GM23338 (cell line): ENCODE measurements around the gene STXBP3. TPM values are rescaled to one million over a fixed set of nuclear protein-coding genes. Genes with fewer than 3 reads are reported as not detected.

Source experiments
- ATAC-seq: fragments of 200-7000 bp; cut with Tn5 transposase; 3 replicates; pipeline ENCODE4 v1.9.1; 2020
- DNase-seq: peaks from one replicate; pipeline ENCODE4 v3.0.0-alpha.2; 2015; ENCODE audit warnings: low spot score
- H2AFZ ChIP-seq: fragments of 200-600 bp; sonication (generic); 2 replicates; pipeline ENCODE4 v1.8.0; 2016; ENCODE audit warnings: antibody characterized with exemption, mild to moderate bottlenecking, moderate library complexity
- H3F3A ChIP-seq: fragments of 200-600 bp; sonication (generic); replicated peaks from 2 replicates; pipeline ENCODE4 v1.8.0; 2017; ENCODE audit warnings: antibody characterized with exemption, mixed run types, low read depth
- H3K27ac ChIP-seq: fragments of 200-600 bp; sonication (generic); 2 replicates; pipeline ENCODE4 v1.6.1; 2016; ENCODE audit warnings: low read depth
- H3K27me3 ChIP-seq: fragments of 200-600 bp; sonication (generic); 2 replicates; pipeline ENCODE4 v1.8.0; 2016; ENCODE audit warnings: mild to moderate bottlenecking, mixed run types, moderate library complexity; ENCODE audit not compliant: insufficient read depth
- H3K36me3 ChIP-seq: fragments of 200-600 bp; sonication (generic); 2 replicates; pipeline ENCODE4 v1.8.0; 2016; ENCODE audit warnings: mild to moderate bottlenecking; ENCODE audit not compliant: insufficient read depth
- H3K4me1 ChIP-seq: fragments of 200-600 bp; sonication (generic); 2 replicates; pipeline ENCODE4 v1.8.0; 2016; ENCODE audit warnings: mild to moderate bottlenecking, moderate library complexity; ENCODE audit not compliant: insufficient read depth
- H3K4me2 ChIP-seq: fragments of 200-600 bp; sonication (generic); 2 replicates; pipeline ENCODE4 v1.7.1; 2017; ENCODE audit warnings: mixed run types
- H3K4me3 ChIP-seq: fragments of 200-600 bp; sonication (generic); 2 replicates; pipeline ENCODE4 v1.6.1; 2016; ENCODE audit warnings: mixed run types
- H3K79me2 ChIP-seq: fragments of 200-600 bp; sonication (generic); replicated peaks from 2 replicates; pipeline ENCODE4 v1.8.0; 2017; ENCODE audit warnings: mild to moderate bottlenecking; ENCODE audit not compliant: insufficient read depth
- H3K9me2 ChIP-seq: fragments of 200-600 bp; sonication (generic); 2 replicates; pipeline ENCODE4 v1.8.0; 2017; ENCODE audit not compliant: insufficient read depth
- H4K20me1 ChIP-seq: fragments of 200-600 bp; sonication (generic); replicated peaks from 2 replicates; pipeline ENCODE4 v1.8.0; 2017; ENCODE audit warnings: mild to moderate bottlenecking; ENCODE audit not compliant: insufficient read depth
- H3K27ac Mint-ChIP-seq: 2 replicates; pipeline ENCODE4 v1.8.0; 2020; ENCODE audit warnings: inconsistent platforms, mild to moderate bottlenecking, moderate library complexity, mixed read lengths
- H3K27me3 Mint-ChIP-seq: 3 replicates; pipeline ENCODE4 v1.8.0; 2022; ENCODE audit warnings: low read depth, mild to moderate bottlenecking, moderate library complexity, mixed read lengths, inconsistent platforms; ENCODE audit not compliant: insufficient read depth, poor library complexity
- H3K36me3 Mint-ChIP-seq: 3 replicates; pipeline ENCODE4 v1.8.0; 2021; ENCODE audit warnings: low read depth, mild to moderate bottlenecking, inconsistent platforms, moderate library complexity, mixed read lengths
- H3K4me1 Mint-ChIP-seq: 3 replicates; pipeline ENCODE4 v1.8.0; 2020; ENCODE audit warnings: mild to moderate bottlenecking, inconsistent platforms, mixed read lengths
- H3K4me3 Mint-ChIP-seq: 3 replicates; pipeline ENCODE4 v1.8.0; 2021; ENCODE audit warnings: moderate library complexity, mild to moderate bottlenecking, inconsistent platforms, mixed read lengths
- H3K9me3 Mint-ChIP-seq: 3 replicates; pipeline ENCODE4 v1.8.0; 2020; ENCODE audit warnings: moderate library complexity, mild to moderate bottlenecking, inconsistent platforms, mixed read lengths
- EZH2 ChIP-seq: fragments of 200-600 bp; sonication (generic); IDR thresholded peaks from one replicate; pipeline ENCODE4 v1.8.0; 2017; ENCODE audit warnings: antibody characterized with exemption, mild to moderate bottlenecking, low read depth; ENCODE audit not compliant: unreplicated experiment
- EZH2phosphoT487 ChIP-seq: fragments of 200-600 bp; sonication (generic); IDR thresholded peaks from one replicate; pipeline ENCODE4 v1.8.1; 2018; ENCODE audit warnings: antibody characterized with exemption; ENCODE audit not compliant: unreplicated experiment
- JUNB ChIP-seq: IDR thresholded peaks from one replicate; pipeline ENCODE4 v1.6.1; 2016; ENCODE audit warnings: antibody characterized with exemption; ENCODE audit not compliant: unreplicated experiment
- NANOG ChIP-seq: IDR thresholded peaks from 2 replicates; pipeline ENCODE4 v1.6.1; 2016; ENCODE audit warnings: antibody characterized with exemption, borderline replicate concordance
- POLR2AphosphoS5 ChIP-seq: IDR thresholded peaks from 2 replicates; pipeline ENCODE4 v1.6.1; 2016; ENCODE audit warnings: antibody characterized with exemption, low read depth
- ZNF114 ChIP-seq: fragments of 250-450 bp; sonication (Bioruptor Pico); IDR thresholded peaks from 2 replicates; pipeline ENCODE4 v1.5.0; 2020; ENCODE audit warnings: mild to moderate bottlenecking, moderate library complexity
- ZNF331 ChIP-seq: fragments of 250-450 bp; sonication (Bioruptor Pico); IDR thresholded peaks from 2 replicates; pipeline ENCODE4 v1.5.0; 2020; ENCODE audit warnings: low read depth, mild to moderate bottlenecking, moderate library complexity
- polyA plus RNA-seq: library from polyadenylated mRNA; unstranded; fragments of >200 nt; fragmentation: Nextera tagmentation; extraction: Ambion mirVana; gene quantifications from 2 replicates; pipeline ENCODE4 v1.2.1, GENCODE V29; 2016
- total RNA-seq: library from RNA; depleted of rRNA; stranded (reverse); fragments of >200 nt; shearing (Covaris generic); gene quantifications from 2 replicates; pipeline ENCODE4 v1.2.3, GENCODE V29; 2014
- TF ChIP-seq, protein P1 (sequence below): fragments of 250-450 bp; sonication (Bioruptor Pico); IDR thresholded peaks from 2 replicates; pipeline ENCODE4 v1.5.0; 2020; ENCODE audit warnings: mild to moderate bottlenecking, moderate library complexity
- TF ChIP-seq, protein P2 (sequence below), 2 experiments: fragments of 200-600 bp in 1 of 2; sonication (generic) in 1 of 2; conservative IDR thresholded peaks; 2 replicates each; pipeline versions ENCODE4 v1.5.1 to v1.6.1; 2016 to 2017; ENCODE audit warnings: antibody characterized with exemption in 2 of 2, low read depth in 2 of 2, mild to moderate bottlenecking in 2 of 2, moderate library complexity in 1 of 2
- TF ChIP-seq, protein P3 (sequence below): IDR thresholded peaks from 2 replicates; pipeline ENCODE4 v1.6.1; 2016; ENCODE audit warnings: antibody characterized with exemption
- TF ChIP-seq, protein P4 (sequence below): IDR thresholded peaks from one replicate; pipeline ENCODE4 v1.6.1; 2018; ENCODE audit warnings: antibody characterized with exemption; ENCODE audit not compliant: unreplicated experiment

Gene STXBP3
- total and polyA plus RNA-seq, 2 experiments from 2014 or later: 28.5 to 37.4 TPM

DNA sequence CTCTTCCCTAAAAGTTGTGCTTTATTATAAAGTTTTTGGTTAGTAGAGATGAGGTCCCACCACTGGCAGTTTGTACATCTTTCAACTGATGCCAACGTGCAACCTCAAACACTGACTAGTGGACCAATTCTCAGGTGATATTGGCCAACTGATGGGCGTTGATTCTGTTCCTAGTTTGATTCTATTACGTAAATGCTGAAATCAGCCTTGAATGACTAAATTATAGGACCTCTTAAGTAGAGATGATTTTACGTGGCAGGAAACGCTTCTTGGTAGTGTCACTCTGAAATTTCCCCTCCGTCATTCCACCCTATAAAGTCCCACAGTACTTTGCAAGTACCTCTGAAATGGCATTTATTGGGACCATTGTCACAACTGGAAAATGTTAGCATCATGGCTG is 42.5 kb upstream of the STXBP3 start (continued):
- TF ChIP-seq, protein P1, sequence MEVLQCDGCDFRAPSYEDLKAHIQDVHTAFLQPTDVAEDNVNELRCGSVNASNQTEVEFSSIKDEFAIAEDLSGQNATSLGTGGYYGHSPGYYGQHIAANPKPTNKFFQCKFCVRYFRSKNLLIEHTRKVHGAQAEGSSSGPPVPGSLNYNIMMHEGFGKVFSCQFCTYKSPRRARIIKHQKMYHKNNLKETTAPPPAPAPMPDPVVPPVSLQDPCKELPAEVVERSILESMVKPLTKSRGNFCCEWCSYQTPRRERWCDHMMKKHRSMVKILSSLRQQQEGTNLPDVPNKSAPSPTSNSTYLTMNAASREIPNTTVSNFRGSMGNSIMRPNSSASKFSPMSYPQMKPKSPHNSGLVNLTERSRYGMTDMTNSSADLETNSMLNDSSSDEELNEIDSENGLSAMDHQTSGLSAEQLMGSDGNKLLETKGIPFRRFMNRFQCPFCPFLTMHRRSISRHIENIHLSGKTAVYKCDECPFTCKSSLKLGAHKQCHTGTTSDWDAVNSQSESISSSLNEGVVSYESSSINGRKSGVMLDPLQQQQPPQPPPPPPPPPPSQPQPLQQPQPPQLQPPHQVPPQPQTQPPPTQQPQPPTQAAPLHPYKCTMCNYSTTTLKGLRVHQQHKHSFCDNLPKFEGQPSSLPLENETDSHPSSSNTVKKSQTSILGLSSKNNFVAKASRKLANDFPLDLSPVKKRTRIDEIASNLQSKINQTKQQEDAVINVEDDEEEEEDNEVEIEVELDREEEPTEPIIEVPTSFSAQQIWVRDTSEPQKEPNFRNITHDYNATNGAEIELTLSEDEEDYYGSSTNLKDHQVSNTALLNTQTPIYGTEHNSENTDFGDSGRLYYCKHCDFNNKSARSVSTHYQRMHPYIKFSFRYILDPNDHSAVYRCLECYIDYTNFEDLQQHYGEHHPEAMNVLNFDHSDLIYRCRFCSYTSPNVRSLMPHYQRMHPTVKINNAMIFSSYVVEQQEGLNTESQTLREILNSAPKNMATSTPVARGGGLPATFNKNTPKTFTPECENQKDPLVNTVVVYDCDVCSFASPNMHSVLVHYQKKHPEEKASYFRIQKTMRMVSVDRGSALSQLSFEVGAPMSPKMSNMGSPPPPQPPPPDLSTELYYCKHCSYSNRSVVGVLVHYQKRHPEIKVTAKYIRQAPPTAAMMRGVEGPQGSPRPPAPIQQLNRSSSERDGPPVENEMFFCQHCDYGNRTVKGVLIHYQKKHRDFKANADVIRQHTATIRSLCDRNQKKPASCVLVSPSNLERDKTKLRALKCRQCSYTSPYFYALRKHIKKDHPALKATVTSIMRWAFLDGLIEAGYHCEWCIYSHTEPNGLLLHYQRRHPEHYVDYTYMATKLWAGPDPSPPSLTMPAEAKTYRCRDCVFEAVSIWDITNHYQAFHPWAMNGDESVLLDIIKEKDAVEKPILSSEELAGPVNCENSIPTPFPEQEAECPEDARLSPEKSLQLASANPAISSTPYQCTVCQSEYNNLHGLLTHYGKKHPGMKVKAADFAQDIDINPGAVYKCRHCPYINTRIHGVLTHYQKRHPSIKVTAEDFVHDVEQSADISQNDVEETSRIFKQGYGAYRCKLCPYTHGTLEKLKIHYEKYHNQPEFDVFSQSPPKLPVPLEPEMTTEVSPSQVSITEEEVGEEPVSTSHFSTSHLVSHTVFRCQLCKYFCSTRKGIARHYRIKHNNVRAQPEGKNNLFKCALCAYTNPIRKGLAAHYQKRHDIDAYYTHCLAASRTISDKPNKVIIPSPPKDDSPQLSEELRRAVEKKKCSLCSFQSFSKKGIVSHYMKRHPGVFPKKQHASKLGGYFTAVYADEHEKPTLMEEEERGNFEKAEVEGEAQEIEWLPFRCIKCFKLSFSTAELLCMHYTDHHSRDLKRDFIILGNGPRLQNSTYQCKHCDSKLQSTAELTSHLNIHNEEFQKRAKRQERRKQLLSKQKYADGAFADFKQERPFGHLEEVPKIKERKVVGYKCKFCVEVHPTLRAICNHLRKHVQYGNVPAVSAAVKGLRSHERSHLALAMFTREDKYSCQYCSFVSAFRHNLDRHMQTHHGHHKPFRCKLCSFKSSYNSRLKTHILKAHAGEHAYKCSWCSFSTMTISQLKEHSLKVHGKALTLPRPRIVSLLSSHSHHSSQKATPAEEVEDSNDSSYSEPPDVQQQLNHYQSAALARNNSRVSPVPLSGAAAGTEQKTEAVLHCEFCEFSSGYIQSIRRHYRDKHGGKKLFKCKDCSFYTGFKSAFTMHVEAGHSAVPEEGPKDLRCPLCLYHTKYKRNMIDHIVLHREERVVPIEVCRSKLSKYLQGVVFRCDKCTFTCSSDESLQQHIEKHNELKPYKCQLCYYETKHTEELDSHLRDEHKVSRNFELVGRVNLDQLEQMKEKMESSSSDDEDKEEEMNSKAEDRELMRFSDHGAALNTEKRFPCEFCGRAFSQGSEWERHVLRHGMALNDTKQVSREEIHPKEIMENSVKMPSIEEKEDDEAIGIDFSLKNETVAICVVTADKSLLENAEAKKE: no peak
- no peak for TF ChIP-seq EZH2
- no peak for TF ChIP-seq NANOG
- TF ChIP-seq, protein P2, sequence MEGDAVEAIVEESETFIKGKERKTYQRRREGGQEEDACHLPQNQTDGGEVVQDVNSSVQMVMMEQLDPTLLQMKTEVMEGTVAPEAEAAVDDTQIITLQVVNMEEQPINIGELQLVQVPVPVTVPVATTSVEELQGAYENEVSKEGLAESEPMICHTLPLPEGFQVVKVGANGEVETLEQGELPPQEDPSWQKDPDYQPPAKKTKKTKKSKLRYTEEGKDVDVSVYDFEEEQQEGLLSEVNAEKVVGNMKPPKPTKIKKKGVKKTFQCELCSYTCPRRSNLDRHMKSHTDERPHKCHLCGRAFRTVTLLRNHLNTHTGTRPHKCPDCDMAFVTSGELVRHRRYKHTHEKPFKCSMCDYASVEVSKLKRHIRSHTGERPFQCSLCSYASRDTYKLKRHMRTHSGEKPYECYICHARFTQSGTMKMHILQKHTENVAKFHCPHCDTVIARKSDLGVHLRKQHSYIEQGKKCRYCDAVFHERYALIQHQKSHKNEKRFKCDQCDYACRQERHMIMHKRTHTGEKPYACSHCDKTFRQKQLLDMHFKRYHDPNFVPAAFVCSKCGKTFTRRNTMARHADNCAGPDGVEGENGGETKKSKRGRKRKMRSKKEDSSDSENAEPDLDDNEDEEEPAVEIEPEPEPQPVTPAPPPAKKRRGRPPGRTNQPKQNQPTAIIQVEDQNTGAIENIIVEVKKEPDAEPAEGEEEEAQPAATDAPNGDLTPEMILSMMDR (conservative IDR thresholded peaks at IDR 0.05; ENCODE audit: low read depth in 2 of 2): no peak
- TF ChIP-seq, protein P3, sequence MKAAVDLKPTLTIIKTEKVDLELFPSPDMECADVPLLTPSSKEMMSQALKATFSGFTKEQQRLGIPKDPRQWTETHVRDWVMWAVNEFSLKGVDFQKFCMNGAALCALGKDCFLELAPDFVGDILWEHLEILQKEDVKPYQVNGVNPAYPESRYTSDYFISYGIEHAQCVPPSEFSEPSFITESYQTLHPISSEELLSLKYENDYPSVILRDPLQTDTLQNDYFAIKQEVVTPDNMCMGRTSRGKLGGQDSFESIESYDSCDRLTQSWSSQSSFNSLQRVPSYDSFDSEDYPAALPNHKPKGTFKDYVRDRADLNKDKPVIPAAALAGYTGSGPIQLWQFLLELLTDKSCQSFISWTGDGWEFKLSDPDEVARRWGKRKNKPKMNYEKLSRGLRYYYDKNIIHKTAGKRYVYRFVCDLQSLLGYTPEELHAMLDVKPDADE: no peak
- TF ChIP-seq JUNB: no peak

DNA sequence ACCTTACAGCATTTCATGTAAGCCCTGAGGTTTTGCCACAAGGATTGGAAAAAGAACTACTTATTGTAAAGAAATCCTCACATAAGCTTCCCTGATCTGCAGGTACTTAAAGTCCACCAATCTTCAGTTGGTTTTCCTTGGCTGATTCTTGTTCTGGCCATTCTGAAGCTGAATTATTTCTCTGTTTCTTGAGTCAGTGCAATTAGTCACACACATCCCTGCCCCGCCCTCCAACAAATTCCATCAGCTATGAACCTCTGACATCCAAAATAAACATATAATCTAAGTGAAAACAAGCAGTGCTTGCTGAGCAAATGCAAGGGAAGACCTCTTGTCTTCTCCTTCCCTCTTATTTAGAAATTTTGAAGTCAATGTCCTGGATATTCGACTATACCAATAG is 42.0 kb upstream of the STXBP3 start:
- H3K9me2 ChIP-seq: peaks cover 4% of the 10 kb centered on the region
- no peaks in the 10 kb centered on the region for H3K79me2 ChIP-seq
- H3K4me1 ChIP-seq: no peaks in the 10 kb centered on the region
- H3K4me3 ChIP-seq: no peak overlapping the region
- H3K36me3 Mint-ChIP-seq: peaks cover 28% of the 10 kb centered on the region
- ATAC-seq (no peak), DNase-seq (no peak)
- H3K4me2 ChIP-seq: no peak overlapping the region
- no peaks in the 10 kb centered on the region for H3K27me3 ChIP-seq
- no peak overlapping the region for H3K27ac Mint-ChIP-seq
- peaks cover 2% of the 10 kb centered on the region for H3K27me3 Mint-ChIP-seq
- H2AFZ ChIP-seq: no peak overlapping the region
- H3K9me3 Mint-ChIP-seq: no peaks in the 10 kb centered on the region
- H4K20me1 ChIP-seq: 0 out of 2 replicates have a peak, but pooled peaks cover 2% of the 10 kb centered on the region
- no peak overlapping the region for H3K27ac ChIP-seq
- H3F3A ChIP-seq: peaks cover 4% of the 10 kb centered on the region; the same call in 1 of the 2 replicates
- no peak overlapping the region for H3K4me3 Mint-ChIP-seq
- no peaks in the 10 kb centered on the region for H3K4me1 Mint-ChIP-seq
- H3K36me3 ChIP-seq: peaks cover 16% of the 10 kb centered on the region
- TF ChIP-seq NANOG: no peak
- TF ChIP-seq ZNF114: no peak
- TF ChIP-seq, protein P3: no peak
- no peak for TF ChIP-seq EZH2phosphoT487
- no peak for TF ChIP-seq JUNB
- TF ChIP-seq, protein P4, sequence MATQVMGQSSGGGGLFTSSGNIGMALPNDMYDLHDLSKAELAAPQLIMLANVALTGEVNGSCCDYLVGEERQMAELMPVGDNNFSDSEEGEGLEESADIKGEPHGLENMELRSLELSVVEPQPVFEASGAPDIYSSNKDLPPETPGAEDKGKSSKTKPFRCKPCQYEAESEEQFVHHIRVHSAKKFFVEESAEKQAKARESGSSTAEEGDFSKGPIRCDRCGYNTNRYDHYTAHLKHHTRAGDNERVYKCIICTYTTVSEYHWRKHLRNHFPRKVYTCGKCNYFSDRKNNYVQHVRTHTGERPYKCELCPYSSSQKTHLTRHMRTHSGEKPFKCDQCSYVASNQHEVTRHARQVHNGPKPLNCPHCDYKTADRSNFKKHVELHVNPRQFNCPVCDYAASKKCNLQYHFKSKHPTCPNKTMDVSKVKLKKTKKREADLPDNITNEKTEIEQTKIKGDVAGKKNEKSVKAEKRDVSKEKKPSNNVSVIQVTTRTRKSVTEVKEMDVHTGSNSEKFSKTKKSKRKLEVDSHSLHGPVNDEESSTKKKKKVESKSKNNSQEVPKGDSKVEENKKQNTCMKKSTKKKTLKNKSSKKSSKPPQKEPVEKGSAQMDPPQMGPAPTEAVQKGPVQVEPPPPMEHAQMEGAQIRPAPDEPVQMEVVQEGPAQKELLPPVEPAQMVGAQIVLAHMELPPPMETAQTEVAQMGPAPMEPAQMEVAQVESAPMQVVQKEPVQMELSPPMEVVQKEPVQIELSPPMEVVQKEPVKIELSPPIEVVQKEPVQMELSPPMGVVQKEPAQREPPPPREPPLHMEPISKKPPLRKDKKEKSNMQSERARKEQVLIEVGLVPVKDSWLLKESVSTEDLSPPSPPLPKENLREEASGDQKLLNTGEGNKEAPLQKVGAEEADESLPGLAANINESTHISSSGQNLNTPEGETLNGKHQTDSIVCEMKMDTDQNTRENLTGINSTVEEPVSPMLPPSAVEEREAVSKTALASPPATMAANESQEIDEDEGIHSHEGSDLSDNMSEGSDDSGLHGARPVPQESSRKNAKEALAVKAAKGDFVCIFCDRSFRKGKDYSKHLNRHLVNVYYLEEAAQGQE: no peak
- no peak for TF ChIP-seq POLR2AphosphoS5
- no peak for TF ChIP-seq ZNF331 (CRISPR knock-in tag)
